ENCODE data around the gene ZNRF2.
"Not testable (repeated sequence)": the region's sequence is repeated elsewhere in the genome, so short reads cannot be mapped to it uniquely, and the experiment has no call there.

The ZNRF2 gene

GRCh38 chr7:30363778-30364563, 79.6 kb downstream of the ZNRF2 start:
- Mint-ChIP-seq H3K4me1 (ENCODE audit: low read depth) (peaks cover 6% of the 10 kb centered on the region), H3K4me3 (no peak overlapping the region), H3K27me3 (no peaks in the 10 kb centered on the region), H3K36me3 (ENCODE audit: low read depth) (no peaks in the 10 kb centered on the region), H3K9me3 (no peaks in the 10 kb centered on the region), H3K27ac (no peak overlapping the region)

- Mint-ChIP-seq H3K36me3 (ENCODE audit: low read depth) (no peaks in the 10 kb centered on the region), H3K4me1 (ENCODE audit: low read depth) (peaks cover 6% of the 10 kb centered on the region), H3K27me3 (no peaks in the 10 kb centered on the region), H3K9me3 (no peaks in the 10 kb centered on the region), H3K27ac (no peak overlapping the region), H3K4me3 (no peak overlapping the region)
Observed at GRCh38 chr7:30364773-30365172, 80.4 kb downstream of the ZNRF2 start.

- H3K27ac Mint-ChIP-seq, result no peak overlapping the region
- H3K27me3 Mint-ChIP-seq, result no peaks in the 10 kb centered on the region
- H3K9me3 Mint-ChIP-seq, result no peaks in the 10 kb centered on the region
- H3K4me1 Mint-ChIP-seq (ENCODE audit: low read depth), result peaks cover 6% of the 10 kb centered on the region
- no peak overlapping the region for H3K4me3 Mint-ChIP-seq
- H3K36me3 Mint-ChIP-seq (ENCODE audit: low read depth), result peaks cover 2% of the 10 kb centered on the region
Observed at GRCh38 chr7:30365621-30366020, 81.2 kb downstream of the ZNRF2 start.

- Mint-ChIP-seq H3K36me3 (ENCODE audit: low read depth) (peaks cover 8% of the 10 kb centered on the region), H3K9me3 (no peaks in the 10 kb centered on the region), H3K4me1 (ENCODE audit: low read depth) (peaks cover 6% of the 10 kb centered on the region), H3K27me3 (no peaks in the 10 kb centered on the region), H3K4me3 (no peak overlapping the region), H3K27ac (no peak overlapping the region)
Observed at GRCh38 chr7:30366606-30367005, 82.2 kb downstream of the ZNRF2 start.

GRCh38 chr7:30367561-30367960, 83.2 kb downstream of the ZNRF2 start:
- Mint-ChIP-seq H3K9me3 (no peaks in the 10 kb centered on the region), H3K27me3 (no peaks in the 10 kb centered on the region), H3K4me3 (no peak overlapping the region), H3K36me3 (ENCODE audit: low read depth) (peaks cover 9% of the 10 kb centered on the region), H3K4me1 (ENCODE audit: low read depth) (peaks cover 6% of the 10 kb centered on the region), H3K27ac (no peak overlapping the region)

GRCh38 chr7:30369879-30370278, 85.5 kb downstream of the ZNRF2 start:
- Mint-ChIP-seq H3K9me3 (no peaks in the 10 kb centered on the region), H3K27ac (no peak overlapping the region), H3K36me3 (ENCODE audit: low read depth) (peaks cover 9% of the 10 kb centered on the region), H3K27me3 (no peaks in the 10 kb centered on the region), H3K4me3 (no peak overlapping the region), H3K4me1 (ENCODE audit: low read depth) (no peaks in the 10 kb centered on the region)

- H3K4me1 Mint-ChIP-seq (ENCODE audit: low read depth), result no peaks in the 10 kb centered on the region
- no peaks in the 10 kb centered on the region for H3K27me3 Mint-ChIP-seq
- no peak overlapping the region for H3K27ac Mint-ChIP-seq
- H3K9me3 Mint-ChIP-seq, result no peaks in the 10 kb centered on the region
- H3K36me3 Mint-ChIP-seq (ENCODE audit: low read depth), result peaks cover 9% of the 10 kb centered on the region
- H3K4me3 Mint-ChIP-seq, result no peak overlapping the region
Observed at GRCh38 chr7:30371321-30371720, 86.9 kb downstream of the ZNRF2 start.

- H3K4me3 Mint-ChIP-seq, result no peak overlapping the region
- H3K9me3 Mint-ChIP-seq, result peaks cover 8% of the 10 kb centered on the region
- H3K27ac Mint-ChIP-seq, result no peak overlapping the region
- H3K27me3 Mint-ChIP-seq, result no peaks in the 10 kb centered on the region
- H3K4me1 Mint-ChIP-seq (ENCODE audit: low read depth), result no peaks in the 10 kb centered on the region
- H3K36me3 Mint-ChIP-seq (ENCODE audit: low read depth), result no peaks in the 10 kb centered on the region
Observed at GRCh38 chr7:30378275-30378674, 93.9 kb downstream of the ZNRF2 start.

GRCh38 chr7:30379131-30379530, 94.7 kb downstream of the ZNRF2 start:
- Mint-ChIP-seq H3K27me3 (no peaks in the 10 kb centered on the region), H3K4me1 (ENCODE audit: low read depth) (no peaks in the 10 kb centered on the region), H3K27ac (no peak overlapping the region), H3K4me3 (no peak overlapping the region), H3K9me3 (peaks cover 8% of the 10 kb centered on the region), H3K36me3 (ENCODE audit: low read depth) (no peaks in the 10 kb centered on the region)

- Mint-ChIP-seq H3K36me3 (ENCODE audit: low read depth) (no peaks in the 10 kb centered on the region), H3K27me3 (no peaks in the 10 kb centered on the region), H3K27ac (no peak overlapping the region), H3K4me3 (no peak overlapping the region), H3K4me1 (ENCODE audit: low read depth) (no peaks in the 10 kb centered on the region), H3K9me3 (peaks cover 8% of the 10 kb centered on the region)
Observed at GRCh38 chr7:30379741-30380140, 95.3 kb downstream of the ZNRF2 start.

- Mint-ChIP-seq H3K36me3 (ENCODE audit: low read depth) (no peaks in the 10 kb centered on the region), H3K4me1 (ENCODE audit: low read depth) (no peaks in the 10 kb centered on the region), H3K4me3 (no peak overlapping the region), H3K27ac (no peak overlapping the region), H3K27me3 (no peaks in the 10 kb centered on the region), H3K9me3 (peaks cover 8% of the 10 kb centered on the region)
Observed at GRCh38 chr7:30380294-30380693, 95.9 kb downstream of the ZNRF2 start.

GRCh38 chr7:30380824-30381223, 96.4 kb downstream of the ZNRF2 start:
- not testable (repeated sequence) for H3K4me1 Mint-ChIP-seq (ENCODE audit: low read depth); H3K9me3 Mint-ChIP-seq; H3K27ac Mint-ChIP-seq; H3K27me3 Mint-ChIP-seq; H3K36me3 Mint-ChIP-seq (ENCODE audit: low read depth); H3K4me3 Mint-ChIP-seq

- Mint-ChIP-seq H3K4me1 (ENCODE audit: low read depth) (no peaks in the 10 kb centered on the region), H3K27ac (no peak overlapping the region), H3K27me3 (no peaks in the 10 kb centered on the region), H3K9me3 (peaks cover 8% of the 10 kb centered on the region), H3K36me3 (ENCODE audit: low read depth) (no peaks in the 10 kb centered on the region), H3K4me3 (no peak overlapping the region)
Observed at GRCh38 chr7:30382607-30383006, 98.2 kb downstream of the ZNRF2 start.

- Mint-ChIP-seq H3K27me3 (no peaks in the 10 kb centered on the region), H3K36me3 (ENCODE audit: low read depth) (no peaks in the 10 kb centered on the region), H3K27ac (no peak overlapping the region), H3K4me1 (ENCODE audit: low read depth) (no peaks in the 10 kb centered on the region), H3K9me3 (no peaks in the 10 kb centered on the region), H3K4me3 (no peak overlapping the region)
Observed at GRCh38 chr7:30389791-30390190, 105.4 kb downstream of the ZNRF2 start.

- Mint-ChIP-seq H3K4me3 (no peak overlapping the region), H3K27me3 (no peaks in the 10 kb centered on the region), H3K36me3 (ENCODE audit: low read depth) (no peaks in the 10 kb centered on the region), H3K4me1 (ENCODE audit: low read depth) (no peaks in the 10 kb centered on the region), H3K27ac (no peak overlapping the region), H3K9me3 (no peaks in the 10 kb centered on the region)
Observed at GRCh38 chr7:30390736-30391636, 106.6 kb downstream of the ZNRF2 start.
